GM23338 (cell line): ENCODE data around the gene PER3. TPM values are rescaled to one million over a fixed set of nuclear protein-coding genes. Genes with fewer than 3 reads are reported as not detected.

Experiments
- ATAC-seq: fragments of 200-7000 bp; cut with Tn5 transposase; 3 replicates; pipeline ENCODE4 v1.9.1; 2020
- DNase-seq: peaks from one replicate; pipeline ENCODE4 v3.0.0-alpha.2; 2015; ENCODE audit warnings: low spot score
- H2AFZ ChIP-seq: fragments of 200-600 bp; sonication (generic); 2 replicates; pipeline ENCODE4 v1.8.0; 2016; ENCODE audit warnings: antibody characterized with exemption, mild to moderate bottlenecking, moderate library complexity
- H3F3A ChIP-seq: fragments of 200-600 bp; sonication (generic); replicated peaks from 2 replicates; pipeline ENCODE4 v1.8.0; 2017; ENCODE audit warnings: antibody characterized with exemption, mixed run types, low read depth
- H3K27ac ChIP-seq: fragments of 200-600 bp; sonication (generic); 2 replicates; pipeline ENCODE4 v1.6.1; 2016; ENCODE audit warnings: low read depth
- H3K27me3 ChIP-seq: fragments of 200-600 bp; sonication (generic); 2 replicates; pipeline ENCODE4 v1.8.0; 2016; ENCODE audit warnings: mild to moderate bottlenecking, mixed run types, moderate library complexity; ENCODE audit not compliant: insufficient read depth
- H3K36me3 ChIP-seq: fragments of 200-600 bp; sonication (generic); 2 replicates; pipeline ENCODE4 v1.8.0; 2016; ENCODE audit warnings: mild to moderate bottlenecking; ENCODE audit not compliant: insufficient read depth
- H3K4me1 ChIP-seq: fragments of 200-600 bp; sonication (generic); 2 replicates; pipeline ENCODE4 v1.8.0; 2016; ENCODE audit warnings: mild to moderate bottlenecking, moderate library complexity; ENCODE audit not compliant: insufficient read depth
- H3K4me2 ChIP-seq: fragments of 200-600 bp; sonication (generic); 2 replicates; pipeline ENCODE4 v1.7.1; 2017; ENCODE audit warnings: mixed run types
- H3K4me3 ChIP-seq: fragments of 200-600 bp; sonication (generic); 2 replicates; pipeline ENCODE4 v1.6.1; 2016; ENCODE audit warnings: mixed run types
- H3K79me2 ChIP-seq: fragments of 200-600 bp; sonication (generic); replicated peaks from 2 replicates; pipeline ENCODE4 v1.8.0; 2017; ENCODE audit warnings: mild to moderate bottlenecking; ENCODE audit not compliant: insufficient read depth
- H3K9me2 ChIP-seq: fragments of 200-600 bp; sonication (generic); 2 replicates; pipeline ENCODE4 v1.8.0; 2017; ENCODE audit not compliant: insufficient read depth
- H4K20me1 ChIP-seq: fragments of 200-600 bp; sonication (generic); replicated peaks from 2 replicates; pipeline ENCODE4 v1.8.0; 2017; ENCODE audit warnings: mild to moderate bottlenecking; ENCODE audit not compliant: insufficient read depth
- H3K27ac Mint-ChIP-seq: 2 replicates; pipeline ENCODE4 v1.8.0; 2020; ENCODE audit warnings: inconsistent platforms, mild to moderate bottlenecking, moderate library complexity, mixed read lengths
- H3K27me3 Mint-ChIP-seq: 3 replicates; pipeline ENCODE4 v1.8.0; 2022; ENCODE audit warnings: low read depth, mild to moderate bottlenecking, moderate library complexity, mixed read lengths, inconsistent platforms; ENCODE audit not compliant: insufficient read depth, poor library complexity
- H3K36me3 Mint-ChIP-seq: 3 replicates; pipeline ENCODE4 v1.8.0; 2021; ENCODE audit warnings: low read depth, mild to moderate bottlenecking, inconsistent platforms, moderate library complexity, mixed read lengths
- H3K4me1 Mint-ChIP-seq: 3 replicates; pipeline ENCODE4 v1.8.0; 2020; ENCODE audit warnings: mild to moderate bottlenecking, inconsistent platforms, mixed read lengths
- H3K4me3 Mint-ChIP-seq: 3 replicates; pipeline ENCODE4 v1.8.0; 2021; ENCODE audit warnings: moderate library complexity, mild to moderate bottlenecking, inconsistent platforms, mixed read lengths
- H3K9me3 Mint-ChIP-seq: 3 replicates; pipeline ENCODE4 v1.8.0; 2020; ENCODE audit warnings: moderate library complexity, mild to moderate bottlenecking, inconsistent platforms, mixed read lengths
- CREB1 ChIP-seq: fragments of 250-450 bp; sonication (Bioruptor Pico); IDR thresholded peaks from 2 replicates; pipeline ENCODE4 v1.5.0; 2020; ENCODE audit warnings: low read depth, mild to moderate bottlenecking, moderate library complexity
- CTCF ChIP-seq, 2 experiments: fragments of 200-600 bp in 1 of 2; sonication (generic) in 1 of 2; conservative IDR thresholded peaks; 2 replicates each; pipeline versions ENCODE4 v1.5.1 to v1.6.1; 2016 to 2017; ENCODE audit warnings: antibody characterized with exemption in 2 of 2, low read depth in 2 of 2, mild to moderate bottlenecking in 2 of 2, moderate library complexity in 1 of 2
- EZH2 ChIP-seq: fragments of 200-600 bp; sonication (generic); IDR thresholded peaks from one replicate; pipeline ENCODE4 v1.8.0; 2017; ENCODE audit warnings: antibody characterized with exemption, mild to moderate bottlenecking, low read depth; ENCODE audit not compliant: unreplicated experiment
- EZH2phosphoT487 ChIP-seq: fragments of 200-600 bp; sonication (generic); IDR thresholded peaks from one replicate; pipeline ENCODE4 v1.8.1; 2018; ENCODE audit warnings: antibody characterized with exemption; ENCODE audit not compliant: unreplicated experiment
- JUNB ChIP-seq: IDR thresholded peaks from one replicate; pipeline ENCODE4 v1.6.1; 2016; ENCODE audit warnings: antibody characterized with exemption; ENCODE audit not compliant: unreplicated experiment
- NANOG ChIP-seq: IDR thresholded peaks from 2 replicates; pipeline ENCODE4 v1.6.1; 2016; ENCODE audit warnings: antibody characterized with exemption, borderline replicate concordance
- POLR2AphosphoS5 ChIP-seq: IDR thresholded peaks from 2 replicates; pipeline ENCODE4 v1.6.1; 2016; ENCODE audit warnings: antibody characterized with exemption, low read depth
- STAT1 ChIP-seq: IDR thresholded peaks from one replicate; pipeline ENCODE4 v1.6.1; 2016; ENCODE audit warnings: antibody characterized with exemption; ENCODE audit not compliant: unreplicated experiment
- ZNF114 ChIP-seq: fragments of 250-450 bp; sonication (Bioruptor Pico); IDR thresholded peaks from 2 replicates; pipeline ENCODE4 v1.5.0; 2020; ENCODE audit warnings: mild to moderate bottlenecking, moderate library complexity
- ZNF331 ChIP-seq: fragments of 250-450 bp; sonication (Bioruptor Pico); IDR thresholded peaks from 2 replicates; pipeline ENCODE4 v1.5.0; 2020; ENCODE audit warnings: low read depth, mild to moderate bottlenecking, moderate library complexity
- ZNF462 ChIP-seq: fragments of 250-450 bp; sonication (Bioruptor Pico); IDR thresholded peaks from 2 replicates; pipeline ENCODE4 v1.5.0; 2020; ENCODE audit warnings: mild to moderate bottlenecking, moderate library complexity
- polyA plus RNA-seq: library from polyadenylated mRNA; unstranded; fragments of >200 nt; fragmentation: Nextera tagmentation; extraction: Ambion mirVana; gene quantifications from 2 replicates; pipeline ENCODE4 v1.2.1, GENCODE V29; 2016
- total RNA-seq: library from RNA; depleted of rRNA; stranded (reverse); fragments of >200 nt; shearing (Covaris generic); gene quantifications from 2 replicates; pipeline ENCODE4 v1.2.3, GENCODE V29; 2014
- TF ChIP-seq, protein P1 (sequence below): IDR thresholded peaks from 2 replicates; pipeline ENCODE4 v1.6.1; 2016; ENCODE audit warnings: antibody characterized with exemption
- TF ChIP-seq, protein P2 (sequence below): IDR thresholded peaks from one replicate; pipeline ENCODE4 v1.6.1; 2018; ENCODE audit warnings: antibody characterized with exemption; ENCODE audit not compliant: unreplicated experiment

The PER3 gene
- total and polyA plus RNA-seq, 2 experiments from 2014 or later: 6.1 to 16.4 TPM

DNA sequence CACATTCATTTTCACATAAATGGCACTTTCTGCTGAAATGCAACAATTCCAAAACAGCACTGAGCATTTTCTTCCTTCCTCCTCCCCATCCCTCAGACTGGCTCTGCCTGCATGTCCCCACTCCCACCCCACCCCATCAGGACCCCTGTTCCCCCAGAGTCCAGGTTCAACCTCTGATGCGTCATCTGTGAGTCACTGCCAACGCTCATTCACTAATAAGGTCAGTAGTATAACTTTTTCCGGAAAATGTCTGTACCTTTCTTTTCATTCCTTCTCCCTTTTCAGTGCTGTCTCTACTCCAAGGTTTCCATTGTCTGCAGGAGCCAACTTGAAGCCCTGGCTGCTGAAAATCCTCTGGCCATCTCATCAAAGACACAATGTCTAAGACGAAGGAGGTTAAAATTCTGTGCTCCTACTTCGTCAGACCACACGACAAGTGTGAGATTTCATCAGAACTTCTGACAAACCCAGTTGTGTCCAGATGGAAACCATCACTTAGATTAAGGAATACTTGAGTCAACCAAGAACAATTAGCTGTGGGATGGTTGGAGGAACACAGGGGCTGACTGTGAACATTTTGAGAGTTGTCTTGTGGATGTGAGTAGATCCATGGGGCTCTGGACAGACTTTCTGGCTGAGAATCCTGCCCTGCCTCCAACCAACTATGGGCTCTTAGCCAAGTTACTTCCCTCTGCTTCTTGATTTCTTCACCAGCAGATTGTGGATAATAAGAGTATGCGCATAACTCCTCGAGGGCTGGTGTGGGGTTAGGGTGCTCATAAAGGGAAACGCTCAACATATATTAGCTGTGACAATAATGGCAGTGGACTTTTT is 104.4 kb downstream of the PER3 start:
- H4K20me1 ChIP-seq: no peaks in the 10 kb centered on the region
- H3F3A ChIP-seq: no peaks in the 10 kb centered on the region
- no peak overlapping the region for H3K27ac ChIP-seq
- H3K4me1 Mint-ChIP-seq: peaks cover 3% of the 10 kb centered on the region; the same call in 1 of the 3 replicates
- no peaks in the 10 kb centered on the region for H3K79me2 ChIP-seq
- H3K4me3 ChIP-seq: no peak overlapping the region
- no peak for DNase-seq
- H3K27ac Mint-ChIP-seq: no peak overlapping the region
- H3K9me2 ChIP-seq: peaks cover 13% of the 10 kb centered on the region
- no peaks in the 10 kb centered on the region for H3K4me1 ChIP-seq
- TF ChIP-seq, protein P1, sequence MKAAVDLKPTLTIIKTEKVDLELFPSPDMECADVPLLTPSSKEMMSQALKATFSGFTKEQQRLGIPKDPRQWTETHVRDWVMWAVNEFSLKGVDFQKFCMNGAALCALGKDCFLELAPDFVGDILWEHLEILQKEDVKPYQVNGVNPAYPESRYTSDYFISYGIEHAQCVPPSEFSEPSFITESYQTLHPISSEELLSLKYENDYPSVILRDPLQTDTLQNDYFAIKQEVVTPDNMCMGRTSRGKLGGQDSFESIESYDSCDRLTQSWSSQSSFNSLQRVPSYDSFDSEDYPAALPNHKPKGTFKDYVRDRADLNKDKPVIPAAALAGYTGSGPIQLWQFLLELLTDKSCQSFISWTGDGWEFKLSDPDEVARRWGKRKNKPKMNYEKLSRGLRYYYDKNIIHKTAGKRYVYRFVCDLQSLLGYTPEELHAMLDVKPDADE: no peak
- TF ChIP-seq JUNB: no peak
- no peak for TF ChIP-seq EZH2
- TF ChIP-seq ZNF114 (CRISPR knock-in tag): no peak
- no peak for TF ChIP-seq EZH2phosphoT487
- TF ChIP-seq ZNF462: no peak
- no peak for TF ChIP-seq CTCF (conservative IDR thresholded peaks at IDR 0.05; ENCODE audit: low read depth in 2 of 2)
- no peak for TF ChIP-seq POLR2AphosphoS5
- no peak for TF ChIP-seq ZNF331
- no peak for TF ChIP-seq NANOG
- TF ChIP-seq, protein P2, sequence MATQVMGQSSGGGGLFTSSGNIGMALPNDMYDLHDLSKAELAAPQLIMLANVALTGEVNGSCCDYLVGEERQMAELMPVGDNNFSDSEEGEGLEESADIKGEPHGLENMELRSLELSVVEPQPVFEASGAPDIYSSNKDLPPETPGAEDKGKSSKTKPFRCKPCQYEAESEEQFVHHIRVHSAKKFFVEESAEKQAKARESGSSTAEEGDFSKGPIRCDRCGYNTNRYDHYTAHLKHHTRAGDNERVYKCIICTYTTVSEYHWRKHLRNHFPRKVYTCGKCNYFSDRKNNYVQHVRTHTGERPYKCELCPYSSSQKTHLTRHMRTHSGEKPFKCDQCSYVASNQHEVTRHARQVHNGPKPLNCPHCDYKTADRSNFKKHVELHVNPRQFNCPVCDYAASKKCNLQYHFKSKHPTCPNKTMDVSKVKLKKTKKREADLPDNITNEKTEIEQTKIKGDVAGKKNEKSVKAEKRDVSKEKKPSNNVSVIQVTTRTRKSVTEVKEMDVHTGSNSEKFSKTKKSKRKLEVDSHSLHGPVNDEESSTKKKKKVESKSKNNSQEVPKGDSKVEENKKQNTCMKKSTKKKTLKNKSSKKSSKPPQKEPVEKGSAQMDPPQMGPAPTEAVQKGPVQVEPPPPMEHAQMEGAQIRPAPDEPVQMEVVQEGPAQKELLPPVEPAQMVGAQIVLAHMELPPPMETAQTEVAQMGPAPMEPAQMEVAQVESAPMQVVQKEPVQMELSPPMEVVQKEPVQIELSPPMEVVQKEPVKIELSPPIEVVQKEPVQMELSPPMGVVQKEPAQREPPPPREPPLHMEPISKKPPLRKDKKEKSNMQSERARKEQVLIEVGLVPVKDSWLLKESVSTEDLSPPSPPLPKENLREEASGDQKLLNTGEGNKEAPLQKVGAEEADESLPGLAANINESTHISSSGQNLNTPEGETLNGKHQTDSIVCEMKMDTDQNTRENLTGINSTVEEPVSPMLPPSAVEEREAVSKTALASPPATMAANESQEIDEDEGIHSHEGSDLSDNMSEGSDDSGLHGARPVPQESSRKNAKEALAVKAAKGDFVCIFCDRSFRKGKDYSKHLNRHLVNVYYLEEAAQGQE: no peak
- TF ChIP-seq STAT1: no peak
- no peak for TF ChIP-seq CREB1 (CRISPR knock-in tag)
- no peaks in the 10 kb centered on the region for H3K27me3 ChIP-seq
- H3K27me3 Mint-ChIP-seq: peaks cover 6% of the 10 kb centered on the region
- H3K36me3 Mint-ChIP-seq: no peaks in the 10 kb centered on the region; the same call in 2 of the 3 replicates
- H3K9me3 Mint-ChIP-seq: no peaks in the 10 kb centered on the region
- H2AFZ ChIP-seq: 0 out of 2 replicates have a peak overlapping the region, but pooled peaks have one; percentile 14
- ATAC-seq: no peak
- H3K4me2 ChIP-seq: no peak overlapping the region
- no peak overlapping the region for H3K4me3 Mint-ChIP-seq
- H3K36me3 ChIP-seq: no peaks in the 10 kb centered on the region
